ENCODE data around the gene AP5M1. TPM values are rescaled to one million over a fixed set of nuclear protein-coding genes. Genes with fewer than 3 reads are reported as not detected.
"Not testable (repeated sequence)": the region's sequence is repeated elsewhere in the genome, so short reads cannot be mapped to it uniquely, and the experiment has no call there.

Gene AP5M1
- 24.3 and 31.6 TPM in 2 replicates for total RNA-seq (2014; rRNA removed; shearing (Covaris generic))

- H3K9me3 ChIP-seq (replicated peaks), result no peaks in the 10 kb centered on the region
- H3K36me3 ChIP-seq, result peaks cover 9% of the 10 kb centered on the region; the same call in 1 of the 2 replicates
- DNase-seq (ENCODE audit: low read depth in 1 of 2, low spot score in 2 of 2), result peak; percentile 91 to 92
- H3K4me3 ChIP-seq, result peak within 1 kb of the TSS; percentile 62
- peak within 1 kb of the TSS; percentile 81 for H3K27ac ChIP-seq
- H3K4me1 ChIP-seq (replicated peaks), result no peaks in the 10 kb centered on the region; the same call in 1 of the 2 replicates
- no peaks in the 10 kb centered on the region for H3K27me3 ChIP-seq (replicated peaks)
Measured at GRCh38 chr14:57268161-57269069, at the start of gene AP5M1, which contains the start of gene EXOC5. AP5M1 (plus strand) TSS chr14:57268971; CDS start chr14:57269315, 344 bp downstream. EXOC5 (minus strand) TSS chr14:57268905; CDS start chr14:57268648, 257 bp downstream.

GRCh38 chr14:57221931-57222330 lies 46.8 kb upstream of the AP5M1 start:
- H3K27ac ChIP-seq, result no peak overlapping the region
- no peaks in the 10 kb centered on the region for H3K27me3 ChIP-seq (replicated peaks)
- peaks cover 39% of the 10 kb centered on the region for H3K36me3 ChIP-seq
- no peak for DNase-seq (ENCODE audit: low read depth in 1 of 2, low spot score in 2 of 2)
- H3K4me3 ChIP-seq, result no peak overlapping the region
- no peaks in the 10 kb centered on the region for H3K9me3 ChIP-seq (replicated peaks)
- H3K4me1 ChIP-seq (replicated peaks), result no peaks in the 10 kb centered on the region

DNA sequence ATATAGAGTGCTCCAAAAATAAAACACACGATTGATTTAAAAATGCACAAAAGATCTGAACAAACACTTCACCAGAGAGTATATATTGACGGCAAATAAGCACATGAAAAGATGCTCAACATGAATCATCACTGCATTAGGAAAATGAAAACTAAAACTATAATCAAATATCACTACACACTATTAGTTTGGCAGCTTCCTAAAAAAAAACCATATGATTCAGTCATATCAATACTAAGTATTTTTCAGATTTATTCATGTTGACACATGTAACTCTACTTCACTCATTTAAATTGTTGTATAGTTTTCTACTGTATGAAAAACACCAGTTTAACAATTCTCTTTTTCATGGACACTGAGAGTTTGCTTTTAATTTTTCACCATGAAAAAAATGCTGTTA lies 41.7 kb upstream of the AP5M1 start:
- no peaks in the 10 kb centered on the region for H3K27me3 ChIP-seq (replicated peaks)
- no peaks in the 10 kb centered on the region for H3K4me1 ChIP-seq (replicated peaks)
- H3K36me3 ChIP-seq, result peaks cover 41% of the 10 kb centered on the region
- H3K4me3 ChIP-seq, result no peak overlapping the region
- H3K27ac ChIP-seq, result no peak overlapping the region
- H3K9me3 ChIP-seq (replicated peaks), result no peaks in the 10 kb centered on the region
- DNase-seq (ENCODE audit: low read depth in 1 of 2, low spot score in 2 of 2), result no peak

DNA sequence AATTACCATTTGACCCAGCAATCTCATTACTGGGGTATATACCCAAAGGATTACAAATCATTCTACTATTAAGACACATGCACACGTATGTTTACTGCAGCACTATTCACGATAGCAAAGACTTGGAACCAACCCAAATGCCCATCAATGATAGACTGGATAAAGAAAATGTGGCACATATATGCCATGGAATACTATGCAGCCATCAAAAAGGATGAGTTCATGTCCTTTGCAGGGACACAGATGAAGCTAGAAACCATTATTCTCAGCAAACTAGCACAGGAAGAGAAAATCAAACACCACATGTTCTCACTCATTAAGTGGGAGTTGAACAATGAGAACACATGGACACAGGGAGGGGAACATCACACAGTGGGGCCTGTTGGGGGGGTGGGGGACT lies 40.5 kb upstream of the AP5M1 start:
- not testable (repeated sequence) for H3K4me1 ChIP-seq (replicated peaks); H3K27ac ChIP-seq; H3K27me3 ChIP-seq (replicated peaks); H3K9me3 ChIP-seq (replicated peaks); H3K4me3 ChIP-seq; DNase-seq (ENCODE audit: low read depth in 1 of 2, low spot score in 2 of 2)
- H3K36me3 ChIP-seq, result peaks cover 42% of the 10 kb centered on the region

GRCh38 chr14:57232006-57232405 lies 36.8 kb upstream of the AP5M1 start:
- Histone ChIP-seq H3K27me3 (replicated peaks) (no peaks in the 10 kb centered on the region), H3K9me3 (replicated peaks) (no peaks in the 10 kb centered on the region), H3K4me1 (replicated peaks) (no peaks in the 10 kb centered on the region), H3K27ac (no peak overlapping the region), H3K36me3 (peaks cover 51% of the 10 kb centered on the region), H3K4me3 (no peak overlapping the region)
- DNase-seq (ENCODE audit: low read depth in 1 of 2, low spot score in 2 of 2), result no peak

DNA sequence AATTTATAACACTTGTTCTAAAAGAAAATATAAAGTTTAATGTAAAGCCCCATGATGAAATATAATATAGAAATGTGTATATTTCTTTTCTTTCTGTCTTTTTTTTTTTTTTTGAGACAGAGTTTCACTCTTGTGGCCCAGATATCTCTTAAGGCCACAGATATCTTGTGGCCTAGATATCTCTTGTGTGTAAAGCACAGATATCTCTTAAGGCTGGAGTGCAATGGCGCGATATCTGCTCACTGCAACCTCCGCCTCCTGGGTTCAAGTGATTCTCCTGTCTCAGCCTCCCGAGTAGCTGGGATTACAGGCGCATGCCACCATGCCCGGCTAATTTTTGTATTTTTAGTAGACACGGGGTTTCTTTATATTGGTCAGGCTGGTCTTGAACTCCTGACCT lies 28.7 kb upstream of the AP5M1 start:
- H3K27ac ChIP-seq; H3K4me1 ChIP-seq (replicated peaks); H3K27me3 ChIP-seq (replicated peaks); H3K9me3 ChIP-seq (replicated peaks); H3K4me3 ChIP-seq; DNase-seq (ENCODE audit: low read depth in 1 of 2, low spot score in 2 of 2): not testable (repeated sequence)
- peaks cover 27% of the 10 kb centered on the region for H3K36me3 ChIP-seq

GRCh38 chr14:57243320-57243719 lies 25.5 kb upstream of the AP5M1 start:
- peaks cover 23% of the 10 kb centered on the region for H3K36me3 ChIP-seq
- no peaks in the 10 kb centered on the region for H3K27me3 ChIP-seq (replicated peaks)
- no peak for DNase-seq (ENCODE audit: low read depth in 1 of 2, low spot score in 2 of 2)
- H3K9me3 ChIP-seq (replicated peaks), result no peaks in the 10 kb centered on the region
- no peak overlapping the region for H3K4me3 ChIP-seq
- no peak overlapping the region for H3K27ac ChIP-seq
- H3K4me1 ChIP-seq (replicated peaks), result no peaks in the 10 kb centered on the region

DNA sequence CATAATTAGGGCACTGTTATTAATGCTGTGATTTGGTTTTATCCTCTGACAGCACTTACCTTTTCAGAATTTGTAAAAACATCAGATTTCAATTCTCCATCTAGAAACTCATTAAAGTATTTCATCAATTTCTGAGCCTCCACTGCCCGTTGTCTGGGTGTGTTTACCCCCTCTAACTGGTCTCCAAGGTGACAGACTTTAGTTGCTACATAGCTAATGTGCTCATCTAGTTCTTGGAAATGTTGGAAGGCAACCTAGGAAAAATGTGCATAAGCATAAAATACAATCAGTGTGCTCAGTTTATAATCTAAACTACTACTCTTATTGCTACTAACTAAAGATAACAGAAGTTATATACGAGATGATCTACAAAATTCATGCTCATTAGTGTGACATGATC lies 24.7 kb upstream of the AP5M1 start:
- no peak overlapping the region for H3K27ac ChIP-seq
- DNase-seq (ENCODE audit: low read depth in 1 of 2, low spot score in 2 of 2), result no peak
- H3K36me3 ChIP-seq, result peaks cover 20% of the 10 kb centered on the region
- no peak overlapping the region for H3K4me3 ChIP-seq
- no peaks in the 10 kb centered on the region for H3K4me1 ChIP-seq (replicated peaks)
- H3K9me3 ChIP-seq (replicated peaks), result no peaks in the 10 kb centered on the region
- no peaks in the 10 kb centered on the region for H3K27me3 ChIP-seq (replicated peaks)

DNA sequence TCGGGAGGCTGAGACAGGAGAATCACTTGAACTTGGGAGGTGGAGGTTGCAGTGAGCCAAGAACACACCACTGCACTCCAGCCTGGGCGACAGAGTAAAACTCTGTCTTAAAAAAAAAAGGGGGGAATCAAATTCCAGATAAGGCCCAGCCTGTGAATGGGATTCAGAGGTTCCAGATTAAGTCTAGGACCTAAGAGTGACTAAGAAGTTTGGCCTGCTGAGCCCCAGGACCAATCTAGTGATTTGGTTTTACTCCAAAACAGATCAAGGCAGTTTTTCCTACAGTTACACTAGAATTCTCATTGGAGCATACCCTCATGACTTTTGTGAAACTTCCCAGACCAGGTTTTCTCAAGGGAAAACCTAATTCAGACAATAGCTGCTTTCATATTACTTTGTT lies 22.8 kb upstream of the AP5M1 start:
- no peak overlapping the region for H3K4me3 ChIP-seq
- no peak for DNase-seq (ENCODE audit: low read depth in 1 of 2, low spot score in 2 of 2)
- no peaks in the 10 kb centered on the region for H3K27me3 ChIP-seq (replicated peaks)
- H3K4me1 ChIP-seq (replicated peaks), result no peaks in the 10 kb centered on the region
- no peaks in the 10 kb centered on the region for H3K9me3 ChIP-seq (replicated peaks)
- peaks cover 20% of the 10 kb centered on the region for H3K36me3 ChIP-seq
- no peak overlapping the region for H3K27ac ChIP-seq

DNA sequence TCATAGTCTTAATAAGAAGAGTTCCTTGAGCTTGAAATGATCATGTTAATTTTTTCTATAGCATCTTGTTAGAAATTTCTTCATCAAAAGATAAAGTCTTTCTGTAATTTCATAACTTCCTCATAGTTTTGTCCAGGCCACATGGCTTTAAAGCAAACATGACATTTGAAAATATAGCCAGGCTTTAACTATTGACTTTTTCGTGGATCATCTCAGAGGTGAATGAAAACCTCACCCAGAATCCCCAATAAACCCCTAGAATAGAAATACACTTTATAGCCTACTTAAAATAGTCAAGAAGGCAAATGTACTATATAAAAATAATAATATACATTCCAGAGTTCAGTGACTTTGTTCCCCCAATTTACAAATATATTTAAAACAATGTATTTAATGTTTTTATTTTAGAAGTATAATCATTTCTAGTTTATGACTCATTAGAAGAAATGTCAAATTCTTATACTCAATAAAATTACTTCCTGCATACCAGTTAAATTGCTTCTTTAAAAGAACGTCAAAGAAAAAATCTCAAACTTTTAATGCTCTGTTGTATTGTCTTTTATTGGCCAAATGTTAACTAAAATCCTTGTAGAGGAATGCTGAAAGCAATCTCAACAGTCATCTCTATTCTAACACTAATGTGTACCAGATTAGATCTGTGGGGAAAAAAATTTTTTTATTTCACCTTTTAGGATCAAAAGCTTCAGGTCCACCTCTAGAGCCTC lies 21.7 kb upstream of the AP5M1 start:
- Histone ChIP-seq H3K4me3 (no peak overlapping the region), H3K27ac (peak overlapping the region; percentile 26; the same call in 1 of the 2 replicates), H3K27me3 (replicated peaks) (no peaks in the 10 kb centered on the region), H3K4me1 (replicated peaks) (no peaks in the 10 kb centered on the region), H3K36me3 (peaks cover 16% of the 10 kb centered on the region), H3K9me3 (replicated peaks) (no peaks in the 10 kb centered on the region)
- DNase-seq (ENCODE audit: low read depth in 1 of 2, low spot score in 2 of 2), result peak in 1 of 2 experiments; percentile 11

- Histone ChIP-seq H3K27ac (no peak overlapping the region), H3K4me3 (no peak overlapping the region), H3K36me3 (peaks cover 10% of the 10 kb centered on the region), H3K27me3 (replicated peaks) (no peaks in the 10 kb centered on the region), H3K4me1 (replicated peaks) (no peaks in the 10 kb centered on the region), H3K9me3 (replicated peaks) (no peaks in the 10 kb centered on the region)
- DNase-seq (ENCODE audit: low read depth in 1 of 2, low spot score in 2 of 2), result no peak
Measured at GRCh38 chr14:57254884-57255283, 13.9 kb upstream of the AP5M1 start.

- not testable (repeated sequence) for H3K9me3 ChIP-seq (replicated peaks); H3K27ac ChIP-seq; H3K4me3 ChIP-seq; DNase-seq (ENCODE audit: low read depth in 1 of 2, low spot score in 2 of 2); H3K4me1 ChIP-seq (replicated peaks); H3K27me3 ChIP-seq (replicated peaks)
- peaks cover 12% of the 10 kb centered on the region for H3K36me3 ChIP-seq
Measured at GRCh38 chr14:57258221-57258620, 10.6 kb upstream of the AP5M1 start.

GRCh38 chr14:57259672-57260071 lies 9.1 kb upstream of the AP5M1 start:
- no peak overlapping the region for H3K27ac ChIP-seq
- no peak overlapping the region for H3K4me3 ChIP-seq
- peaks cover 12% of the 10 kb centered on the region for H3K36me3 ChIP-seq
- no peak for DNase-seq (ENCODE audit: low read depth in 1 of 2, low spot score in 2 of 2)
- H3K27me3 ChIP-seq (replicated peaks), result no peaks in the 10 kb centered on the region
- H3K4me1 ChIP-seq (replicated peaks), result no peaks in the 10 kb centered on the region
- H3K9me3 ChIP-seq (replicated peaks), result no peaks in the 10 kb centered on the region

DNA sequence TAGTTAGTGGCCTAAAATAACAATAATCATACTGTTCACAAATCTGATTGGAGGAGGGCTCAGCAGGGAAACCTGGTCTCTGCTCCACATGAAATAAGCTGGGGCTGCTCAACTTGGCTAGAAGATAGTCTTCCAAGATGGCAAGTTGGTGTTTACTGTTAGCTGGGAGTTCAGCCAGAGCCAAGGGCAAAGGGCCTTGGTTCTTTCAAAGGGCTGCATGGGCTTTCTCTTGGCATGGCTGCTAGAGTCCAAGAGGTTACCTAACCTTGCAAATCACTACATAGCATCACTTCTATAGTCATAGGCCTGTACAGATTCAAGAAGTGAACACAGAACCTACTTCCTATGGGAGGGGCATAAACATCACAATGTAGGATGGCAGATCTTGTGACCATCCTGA lies 7.2 kb upstream of the AP5M1 start:
- no peak overlapping the region for H3K27ac ChIP-seq
- H3K27me3 ChIP-seq (replicated peaks), result no peaks in the 10 kb centered on the region
- no peaks in the 10 kb centered on the region for H3K9me3 ChIP-seq (replicated peaks)
- no peak for DNase-seq (ENCODE audit: low read depth in 1 of 2, low spot score in 2 of 2)
- H3K4me1 ChIP-seq (replicated peaks), result no peaks in the 10 kb centered on the region
- no peak overlapping the region for H3K4me3 ChIP-seq
- H3K36me3 ChIP-seq, result peaks cover 10% of the 10 kb centered on the region
